A549 (cell line): Measurements from ENCODE around the gene MFN2.

Experiments
- CTCF ChIP-seq: fragments of >200 bp; sonication (Bioruptor Twin); formaldehyde crosslinking; IDR thresholded peaks from 3 replicates; pipeline ENCODE4 v1.5.1; 2016
- E2F6 ChIP-seq: IDR thresholded peaks from 2 replicates; pipeline ENCODE4 v1.6.1; 2012; ENCODE audit warnings: low read depth, borderline replicate concordance
- ESRRA ChIP-seq: fragments of 150-350 bp; IDR thresholded peaks from 2 replicates; pipeline ENCODE4 v1.6.1; 2014; ENCODE audit warnings: mild to moderate bottlenecking, low read length, borderline replicate concordance
- MAX ChIP-seq: IDR thresholded peaks from 2 replicates; pipeline ENCODE4 v1.6.1; 2012
- MAZ ChIP-seq: fragments of 150-350 bp; IDR thresholded peaks from 2 replicates; pipeline ENCODE4 v1.6.1; 2014; ENCODE audit warnings: antibody characterized with exemption, low read depth, low read length, borderline replicate concordance
- PHF8 ChIP-seq: fragments of 200-600 bp; sonication (generic); IDR thresholded peaks from 2 replicates; pipeline ENCODE4 v1.6.1; 2016; ENCODE audit warnings: low read depth, mild to moderate bottlenecking, antibody characterized with exemption, moderate library complexity, borderline replicate concordance
- POLR2A ChIP-seq: IDR thresholded peaks from 2 replicates; pipeline ENCODE4 v1.6.1; 2012; ENCODE audit warnings: mild to moderate bottlenecking, low read length
- RAD21 ChIP-seq, 2 experiments: fragments of >200 bp in 1 of 2; sonication (Bioruptor Twin) in 1 of 2; formaldehyde crosslinking in 1 of 2; IDR thresholded peaks in 1 of 2; conservative IDR thresholded peaks in 1 of 2; 2 replicates in 1 of 2; 3 replicates in 1 of 2; pipeline ENCODE4 v1.6.1; 2012 to 2018; ENCODE audit warnings: inconsistent platforms in 1 of 2
- RARB ChIP-seq: fragments of 250-450 bp; sonication (Bioruptor Pico); IDR thresholded peaks from 2 replicates; pipeline ENCODE4 v1.8.0; 2021; ENCODE audit warnings: mild to moderate bottlenecking, moderate library complexity
- REST ChIP-seq: fragments of 200-600 bp; sonication (generic); IDR thresholded peaks from 2 replicates; pipeline ENCODE4 v1.6.1; 2016; ENCODE audit warnings: antibody characterized with exemption, mild to moderate bottlenecking, moderate library complexity
- RNF2 ChIP-seq: fragments of 200-600 bp; sonication (generic); IDR thresholded peaks from 2 replicates; pipeline ENCODE4 v1.6.1; 2016; ENCODE audit warnings: low read depth, mild to moderate bottlenecking, antibody characterized with exemption, moderate library complexity, borderline replicate concordance
- SMC3 ChIP-seq: fragments of >200 bp; sonication (Bioruptor Twin); formaldehyde crosslinking; IDR thresholded peaks from 3 replicates; pipeline ENCODE4 v1.6.1; 2018; ENCODE audit warnings: inconsistent platforms

- TF ChIP-seq CTCF (no peak), ESRRA (no peak), RAD21 (conservative IDR thresholded peaks at IDR 0.05 in 1 of 2, IDR thresholded peaks at IDR 0.05 in 1 of 2) (no peak), MAZ (no peak), E2F6 (no peak), MAX (no peak), POLR2A (no peak), PHF8 (no peak), REST (no peak), RNF2 (no peak), RARB (no peak), SMC3 (no peak)
Measured at GRCh38 chr1:12032161-12032621, 51.9 kb downstream of the MFN2 start.
